Hematopoietic multipotent progenitor cell treated with erythropoietin and hydrocortisone succinate and interleukin-3 and kit ligand, for 4 days (in vitro differentiated cells): Measurements from ENCODE around the gene MTM1.
A peak's percentile ranks its signal among the peaks of the same experiment; 100 is the strongest.

Experiments used
- DNase-seq: peaks from one replicate; pipeline ENCODE4 v3.0.0-alpha.2; 2015

The MTM1 gene

DNA sequence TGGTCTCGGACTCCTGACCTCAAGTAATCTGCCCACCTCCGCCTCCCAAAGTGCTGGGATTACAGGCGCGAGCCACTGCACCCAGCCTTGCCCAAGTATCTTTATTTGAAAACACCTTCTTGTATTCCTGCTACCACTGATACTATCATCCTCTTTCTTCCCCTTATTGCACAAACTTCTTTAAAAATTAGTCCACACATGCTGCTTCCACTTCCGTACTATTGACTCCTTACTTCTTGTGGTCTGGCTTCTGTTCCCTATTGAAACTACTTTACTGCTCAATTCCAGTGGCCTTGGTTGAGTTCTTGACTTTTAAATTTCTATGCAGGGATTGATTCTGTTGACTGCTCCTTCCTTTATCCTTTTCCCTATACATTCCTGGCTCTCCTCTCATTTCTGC is 38.8 kb downstream of the MTM1 start:
- peak; percentile 57 for DNase-seq

DNA sequence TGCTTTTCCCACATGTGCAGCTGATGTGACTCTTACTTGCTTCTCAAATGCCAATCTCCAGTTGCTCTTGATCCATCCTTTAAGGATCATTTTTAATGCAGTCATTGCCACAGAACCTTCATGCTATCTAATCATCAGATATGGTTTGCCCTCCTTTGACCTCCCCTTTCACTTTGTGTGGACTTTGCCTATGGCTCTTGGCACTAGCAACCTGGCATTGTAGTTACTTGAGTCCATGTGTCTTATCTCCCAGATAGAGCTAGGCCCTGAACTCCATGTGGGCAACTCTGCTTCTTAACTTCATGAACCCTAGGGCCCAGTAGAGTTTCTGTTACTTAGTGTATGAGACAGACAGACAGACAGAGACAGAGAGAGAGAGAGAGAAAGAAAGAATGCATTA is 41.6 kb downstream of the MTM1 start:
- peak; percentile 27 for DNase-seq

DNA sequence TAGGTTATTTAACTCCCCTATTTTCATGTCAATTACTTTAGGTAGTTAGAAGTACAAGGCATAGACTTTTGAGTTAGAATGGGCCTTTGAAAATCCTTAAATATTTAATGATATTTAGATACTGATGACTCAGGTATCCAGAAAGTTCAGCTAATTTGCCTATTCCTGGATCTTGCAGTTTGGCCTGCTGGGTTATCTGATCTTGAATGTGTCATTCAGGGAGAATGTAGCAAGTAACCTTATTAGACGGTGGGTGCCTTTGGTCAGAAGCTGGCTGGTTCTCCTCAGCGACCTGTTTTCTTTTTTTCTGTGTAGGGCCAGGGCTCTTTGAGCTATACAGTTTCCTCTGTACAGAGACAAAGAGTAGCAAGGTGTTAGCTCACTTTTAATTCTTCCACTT is 42.0 kb downstream of the MTM1 start:
- DNase-seq: no peak

DNA sequence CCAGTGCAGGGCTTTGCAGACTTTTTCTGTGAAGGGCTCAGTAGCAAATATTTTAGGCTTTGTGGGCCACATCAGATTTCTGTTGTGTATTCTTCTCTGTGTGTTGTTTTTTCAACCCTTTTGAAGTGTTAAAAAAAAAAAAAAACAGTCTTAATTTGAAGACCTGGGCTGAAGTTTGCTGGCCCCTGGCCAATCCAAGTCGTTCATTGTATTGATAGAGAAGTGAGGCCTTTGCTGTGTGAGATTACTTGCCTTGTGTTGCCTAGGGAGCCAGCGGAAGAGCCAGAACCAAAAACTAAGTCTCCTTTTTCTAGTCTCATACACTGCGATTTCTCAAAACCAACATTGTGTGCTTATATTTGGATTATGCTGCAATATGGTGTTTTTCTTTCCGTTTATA is 46.9 kb downstream of the MTM1 start:
- DNase-seq: peak; percentile 10

DNA sequence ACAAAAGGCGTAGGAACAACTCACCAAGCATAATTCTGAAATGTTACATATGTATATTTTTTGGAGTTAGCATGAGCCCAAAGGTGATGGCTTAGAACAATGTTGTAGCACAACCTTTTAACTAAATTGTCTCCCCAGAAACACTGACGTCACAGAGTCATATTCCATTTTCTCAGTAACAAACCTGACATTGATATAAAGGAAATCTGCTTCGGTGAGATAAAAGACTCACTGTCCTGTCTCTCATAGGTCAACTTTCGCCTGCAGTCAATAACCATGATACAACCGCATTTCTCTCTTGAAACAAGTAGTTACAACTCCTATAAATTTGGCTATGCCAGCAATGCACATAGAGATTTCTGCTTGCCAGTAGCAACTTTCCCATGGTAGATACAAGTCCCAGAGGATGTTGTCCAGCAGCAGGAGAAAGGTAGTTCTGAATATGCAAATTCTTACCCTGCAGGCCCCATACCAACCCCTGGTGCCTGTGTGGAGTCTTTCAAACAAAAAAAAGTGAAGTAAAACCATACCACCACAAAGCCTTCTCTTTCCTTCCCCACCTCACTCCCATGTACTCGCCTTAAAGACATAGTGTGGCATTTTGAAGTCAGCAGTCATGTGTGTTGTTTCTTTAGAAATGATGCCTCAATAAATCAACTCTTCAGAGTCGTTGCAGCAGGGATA is 47.9 kb downstream of the MTM1 start:
- peak; percentile 68 for DNase-seq

DNA sequence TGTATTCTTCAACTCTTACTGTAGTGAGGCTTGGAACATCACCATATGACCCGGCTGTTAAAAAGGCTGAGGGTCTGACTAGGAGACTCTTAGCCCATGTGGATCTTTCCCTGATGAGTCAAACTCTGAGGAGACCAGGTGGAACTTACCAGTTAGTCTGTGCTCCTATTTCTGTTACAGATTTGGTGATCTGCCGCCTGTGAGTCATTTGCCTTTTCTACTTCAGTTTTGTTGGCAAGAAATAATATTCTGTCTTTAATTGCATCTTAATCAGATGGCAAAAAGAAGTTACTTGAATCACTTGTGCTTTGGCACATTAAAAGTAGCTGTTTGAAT is 48.4 kb downstream of the MTM1 start:
- no peak for DNase-seq

DNA sequence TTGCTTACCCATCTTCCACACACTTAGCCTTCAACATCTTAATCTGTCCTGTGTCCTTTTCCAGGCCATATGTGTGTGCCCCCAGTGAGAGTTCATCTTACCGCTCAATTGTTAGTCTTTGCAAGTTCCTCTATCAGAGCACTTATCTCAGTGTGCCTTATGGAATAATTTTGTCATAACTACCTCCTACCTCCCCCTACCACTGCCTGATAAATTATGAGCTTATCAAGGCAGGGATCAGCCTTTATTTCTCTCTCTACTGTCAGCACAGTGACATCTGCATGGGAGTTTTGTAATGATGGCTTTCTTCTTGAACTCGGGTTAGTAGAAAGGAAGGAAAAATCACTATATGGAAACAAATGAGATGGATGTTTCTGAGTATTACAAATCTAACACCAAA is 53.2 kb downstream of the MTM1 start:
- peak; percentile 42 for DNase-seq

DNA sequence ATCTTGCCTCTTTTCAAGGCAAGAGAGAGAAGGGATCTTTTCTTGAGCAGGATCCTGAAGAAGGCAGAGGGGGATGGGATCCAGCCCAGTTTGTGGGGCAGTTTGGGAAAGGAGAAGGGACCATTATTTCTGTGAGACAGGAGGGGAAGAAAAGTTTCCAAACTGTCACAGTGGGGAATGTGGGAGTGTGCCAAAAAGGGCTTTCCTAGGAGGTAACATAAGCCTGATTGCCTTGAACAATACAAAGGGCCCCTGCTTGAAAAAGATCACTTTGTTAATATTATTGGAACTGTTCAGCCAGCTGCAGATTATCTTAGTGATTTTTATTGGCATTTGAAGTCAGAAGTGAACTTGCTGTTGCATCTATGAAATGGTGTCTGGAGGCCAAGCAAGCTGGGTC is 55.2 kb downstream of the MTM1 start:
- DNase-seq: no peak

DNA sequence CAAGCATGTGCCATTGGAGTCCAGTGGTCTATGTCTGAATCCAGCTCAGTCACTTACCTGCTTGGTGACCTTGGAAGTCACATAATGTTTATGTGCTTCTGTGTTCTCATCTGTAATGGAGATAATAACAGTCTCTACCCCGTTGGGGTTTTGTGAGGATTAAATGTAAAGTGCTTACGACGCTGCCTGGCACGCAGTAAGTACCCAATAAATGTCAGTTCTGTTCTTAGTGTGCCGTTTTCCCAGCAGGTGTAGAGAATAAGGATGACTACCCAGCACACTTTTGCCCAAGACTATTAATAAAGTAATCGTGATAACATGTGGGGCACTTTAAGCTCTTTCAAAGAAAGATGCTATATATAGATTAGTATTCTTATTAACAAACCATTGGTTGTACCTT is 56.7 kb downstream of the MTM1 start:
- no peak for DNase-seq

DNA sequence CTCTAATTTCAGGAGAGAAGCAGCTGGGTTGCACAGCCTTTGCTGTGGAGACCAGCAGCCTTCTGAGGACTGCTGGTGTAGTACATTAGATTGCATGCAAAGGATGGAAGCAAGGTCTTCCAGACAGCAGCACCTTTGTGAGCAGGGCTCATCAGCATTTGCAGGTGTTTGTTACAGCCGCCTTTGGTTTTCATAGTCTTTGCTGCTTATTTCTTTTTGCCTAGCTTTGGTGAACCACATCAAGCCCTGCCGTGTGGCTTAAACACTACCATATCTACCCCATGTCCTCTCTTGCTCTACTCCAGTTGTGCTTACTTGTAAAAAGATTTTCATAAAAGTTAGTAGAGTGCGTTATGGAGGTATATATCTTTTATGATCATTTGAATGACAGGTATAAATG is 57.5 kb downstream of the MTM1 start:
- no peak for DNase-seq

DNA sequence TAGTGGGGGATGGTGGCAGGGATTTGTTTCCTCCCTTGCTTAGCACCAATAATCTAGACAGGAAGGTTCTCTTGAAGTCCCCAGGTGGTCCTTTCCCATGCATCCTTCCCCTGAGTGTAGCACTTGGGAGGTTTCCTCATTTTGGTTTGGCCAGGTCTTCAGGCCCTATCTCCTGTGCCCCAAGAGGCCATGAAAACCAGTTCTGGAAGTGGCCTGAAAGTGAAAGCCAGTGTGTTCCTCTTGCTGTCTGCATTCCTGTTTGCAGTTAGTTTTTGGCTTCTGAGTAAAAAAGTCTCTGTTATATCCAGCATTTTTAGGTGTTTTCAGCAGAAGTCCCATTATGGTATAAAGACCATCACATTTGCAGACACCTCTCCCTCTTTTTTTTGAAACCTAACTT is 59.5 kb downstream of the MTM1 start:
- no peak for DNase-seq

DNA sequence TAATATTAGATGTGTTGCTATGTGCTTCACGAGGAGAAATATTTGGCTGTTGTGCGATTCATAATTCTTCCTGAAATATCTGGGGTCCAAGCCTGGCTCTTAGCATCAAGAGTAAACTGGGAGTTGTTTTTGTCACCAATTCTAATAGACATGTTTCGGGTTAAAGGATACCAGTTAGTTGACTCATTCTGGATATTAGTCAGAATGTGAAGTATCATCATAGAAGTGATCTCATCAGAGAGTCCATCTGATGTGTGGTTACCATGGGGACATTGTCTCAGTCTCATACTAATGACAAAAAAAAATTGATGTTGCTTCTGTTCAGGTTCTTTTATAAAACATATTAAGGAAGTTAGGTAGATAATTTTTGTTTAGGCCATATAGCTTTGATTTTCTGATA is 67.5 kb downstream of the MTM1 start:
- peak; percentile 5 for DNase-seq

DNA sequence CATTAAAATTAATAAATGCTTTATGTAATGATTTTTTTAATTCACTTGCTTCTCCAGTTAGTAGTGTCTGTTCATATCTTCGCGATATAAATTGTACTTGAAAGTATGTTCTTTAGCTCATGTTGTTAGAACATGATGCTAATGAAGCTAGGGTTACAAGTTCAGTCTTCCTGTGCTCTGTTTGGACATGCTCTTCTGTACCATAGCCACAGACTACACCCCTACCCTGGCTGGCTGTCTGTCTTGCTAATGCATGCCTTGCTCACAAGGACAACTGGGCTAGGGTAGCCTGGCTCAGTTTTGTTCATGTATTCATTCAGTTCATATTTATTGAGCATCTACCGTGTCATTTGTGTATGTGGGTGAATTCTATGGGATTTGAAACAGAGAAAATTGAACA is 74.0 kb downstream of the MTM1 start:
- DNase-seq: no peak

DNA sequence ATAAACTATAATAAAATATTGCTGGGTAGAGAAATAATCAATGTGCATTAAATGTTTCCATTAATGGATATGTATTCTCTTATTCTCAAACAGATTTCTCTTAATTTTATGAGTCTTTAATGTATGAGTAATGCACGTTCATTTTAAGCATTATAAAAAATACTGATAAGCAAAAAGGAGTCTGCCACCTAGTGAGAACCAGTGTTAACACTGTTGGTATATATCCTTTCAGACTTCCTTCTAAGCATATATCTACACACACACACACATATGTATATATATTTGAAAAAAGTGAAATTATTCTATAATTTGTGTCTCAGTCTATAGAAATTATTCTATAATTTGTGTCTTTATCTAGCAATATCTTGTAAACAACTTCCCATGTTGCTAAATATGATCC is 74.8 kb downstream of the MTM1 start:
- DNase-seq: peak; percentile 53

DNA sequence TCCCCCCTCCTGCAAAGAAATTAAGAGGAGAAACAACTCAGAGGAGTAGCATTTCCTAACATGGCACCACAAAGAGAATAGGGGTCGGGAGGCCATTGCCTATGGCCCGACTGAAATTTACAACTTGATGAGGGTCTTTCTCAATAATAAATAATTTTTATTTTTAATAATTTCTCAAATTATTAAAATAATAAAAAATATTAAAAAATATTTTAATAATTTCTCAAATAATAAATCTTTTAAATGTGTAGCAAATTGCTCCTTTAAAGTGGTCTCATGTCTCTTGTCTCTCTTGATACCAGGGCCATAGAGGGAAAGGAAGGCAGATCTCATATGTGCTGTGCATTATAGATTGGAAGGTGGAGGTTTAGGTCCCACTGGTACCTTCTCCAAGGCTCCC is 75.5 kb downstream of the MTM1 start:
- no peak for DNase-seq

DNA sequence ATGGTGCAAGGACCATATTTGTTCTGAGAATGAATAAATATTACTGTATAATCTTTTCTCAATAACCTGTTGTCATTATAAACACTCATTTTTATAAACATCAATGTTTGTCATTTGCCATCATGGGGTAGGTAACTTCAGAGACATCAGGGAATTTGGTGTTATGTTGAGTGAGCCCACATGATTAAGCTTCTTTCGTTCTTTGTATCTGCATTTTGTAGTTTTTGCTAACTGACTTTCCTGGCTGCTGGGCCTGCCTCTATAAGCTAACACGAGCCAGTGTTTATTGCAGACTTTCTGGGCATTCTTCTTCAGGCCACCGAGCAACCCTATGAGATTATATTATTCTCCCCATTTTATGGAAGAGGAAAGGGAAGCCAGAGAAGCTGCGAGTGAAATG is 76.0 kb downstream of the MTM1 start:
- peak; percentile 70 for DNase-seq

DNA sequence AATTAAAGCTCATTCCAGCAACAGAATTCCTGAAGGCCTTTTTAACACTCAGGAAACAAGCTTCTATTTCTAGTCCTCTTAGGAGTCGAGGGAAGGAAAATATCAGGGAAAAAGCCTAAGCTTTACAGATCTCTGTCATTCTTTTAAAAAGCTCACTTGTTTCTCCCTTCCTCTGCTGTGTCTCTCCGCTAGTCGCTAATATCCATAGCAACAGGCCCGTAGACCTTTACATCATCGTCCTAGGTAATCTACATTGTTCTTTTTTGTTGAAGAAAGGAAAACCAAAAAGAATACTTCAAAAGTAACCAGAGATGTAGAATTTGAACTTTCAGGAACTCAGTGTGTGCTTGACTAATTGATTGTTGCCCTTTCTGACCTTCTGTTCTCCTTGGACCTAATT is 78.9 kb downstream of the MTM1 start:
- DNase-seq: no peak

DNA sequence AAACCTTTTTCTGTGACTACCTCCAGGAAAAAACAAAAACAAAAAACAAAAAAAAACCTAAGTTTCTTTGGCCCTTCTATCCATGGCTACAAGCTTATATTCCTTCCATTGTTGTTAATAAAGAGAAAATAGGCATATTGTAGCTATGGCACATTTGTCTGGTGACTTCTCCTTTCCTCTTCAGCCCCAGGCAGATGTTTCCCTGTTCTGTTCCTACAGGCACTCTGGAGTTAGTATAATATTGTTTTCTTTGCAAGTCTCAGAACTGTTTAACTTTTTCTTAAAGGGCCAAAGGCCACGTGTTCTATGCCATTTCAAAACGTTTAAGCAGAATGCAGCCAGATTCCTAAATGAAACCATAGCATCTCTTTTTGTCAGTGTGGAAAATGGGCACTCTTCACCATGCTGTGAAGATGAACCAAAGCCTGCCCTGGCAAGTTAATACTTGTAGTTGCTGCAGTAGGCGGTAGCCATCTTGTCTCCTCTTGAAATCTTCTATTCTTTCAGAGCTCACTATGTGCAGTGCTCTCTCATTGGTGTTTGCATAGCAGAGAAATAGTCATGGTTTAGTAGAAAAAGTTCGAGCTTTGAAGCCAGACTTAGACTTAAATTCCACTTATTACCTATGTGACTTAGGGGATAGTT is 80.0 kb downstream of the MTM1 start:
- no peak for DNase-seq

DNA sequence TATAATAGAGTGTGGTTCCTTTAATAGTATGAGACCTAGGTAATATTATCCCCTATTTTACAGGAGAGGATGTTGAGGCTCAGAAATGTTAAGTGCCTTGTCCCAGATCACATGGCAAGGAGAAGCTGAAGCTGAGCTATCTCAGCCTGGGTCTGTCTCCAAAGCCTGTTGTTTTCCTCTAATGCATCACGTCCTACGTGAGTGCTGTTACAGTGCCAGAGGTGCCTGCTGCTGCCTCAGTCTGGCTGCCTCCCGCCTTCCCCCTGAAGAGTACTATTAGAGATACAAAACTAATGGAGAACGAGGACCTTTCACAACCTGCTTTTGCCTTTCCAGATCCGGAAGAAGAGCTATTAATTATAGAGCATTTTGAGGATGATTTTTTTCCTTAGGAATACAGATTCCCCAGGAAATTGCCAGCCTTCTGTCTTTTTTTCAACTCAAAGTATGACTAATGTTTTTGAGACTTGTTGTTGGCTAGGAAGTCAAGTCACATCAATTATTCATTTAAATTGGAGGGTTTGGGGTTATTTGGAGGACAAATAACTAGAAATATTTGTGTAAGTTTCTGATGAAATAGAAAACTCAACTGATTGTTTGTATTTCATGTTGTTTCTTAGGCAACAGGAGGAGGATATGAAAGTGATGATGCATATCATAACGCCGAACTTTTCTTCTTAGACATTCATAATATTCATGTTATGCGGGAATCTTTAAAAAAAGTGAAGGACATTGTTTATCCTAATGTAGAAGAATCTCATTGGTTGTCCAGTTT is 80.9 kb downstream of the MTM1 start:
- no peak for DNase-seq

DNA sequence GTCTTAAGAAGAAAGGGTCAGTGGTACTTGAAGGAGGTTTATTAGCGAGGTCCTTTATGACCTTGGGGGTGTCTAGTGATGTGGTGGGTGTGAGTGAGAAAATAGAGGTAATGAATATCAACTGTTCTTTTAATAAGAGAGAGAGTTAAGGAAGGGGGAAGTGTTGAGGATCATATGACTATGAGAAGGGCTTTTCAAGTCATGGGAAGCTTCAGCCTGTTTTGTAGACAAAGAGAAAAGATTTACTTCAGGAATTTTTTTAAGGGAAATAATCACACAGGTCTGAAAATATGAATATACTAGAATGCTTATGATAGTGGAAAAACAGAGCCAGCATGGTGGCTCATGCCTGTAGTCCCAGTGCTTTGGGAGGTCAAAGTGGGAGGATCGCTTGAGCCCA is 83.5 kb downstream of the MTM1 start:
- no peak for DNase-seq

DNA sequence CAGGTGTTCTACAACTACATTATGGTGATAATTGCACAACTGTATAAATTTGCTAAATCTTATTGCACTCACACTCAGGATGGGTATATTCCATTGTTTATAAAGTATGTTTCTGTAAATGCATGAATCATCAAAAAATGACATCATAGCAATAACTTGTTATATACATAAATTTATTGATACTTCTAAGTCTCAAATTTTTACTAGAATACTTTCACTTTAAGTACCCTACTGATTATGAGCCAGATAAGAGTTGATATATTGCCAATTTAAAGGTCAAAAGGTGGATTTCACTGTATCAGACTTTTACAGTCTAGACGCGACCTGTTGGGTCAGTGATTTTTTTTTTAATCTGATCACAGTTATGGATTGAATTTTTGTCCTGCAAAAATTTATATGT is 87.4 kb downstream of the MTM1 start:
- DNase-seq: no peak

DNA sequence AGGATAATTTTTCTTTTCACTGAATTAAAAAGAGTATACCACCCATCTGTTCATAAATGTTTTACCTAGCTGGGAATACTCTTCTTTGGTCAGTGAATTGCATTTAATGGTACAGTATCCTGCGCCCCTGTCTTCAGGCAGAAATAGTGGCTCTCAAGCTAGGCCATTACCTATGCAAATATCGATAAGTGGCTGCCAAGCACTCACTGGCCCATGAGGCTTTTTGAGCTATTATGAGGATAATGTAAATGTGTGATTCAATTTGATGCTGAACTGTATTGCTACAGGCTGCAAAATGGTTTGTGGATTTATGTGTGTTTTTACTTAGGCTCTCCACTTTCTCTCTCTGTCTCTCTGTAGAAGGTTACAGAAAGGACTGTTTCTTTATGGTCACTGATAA is 94.7 kb downstream of the MTM1 start:
- DNase-seq: no peak

DNA sequence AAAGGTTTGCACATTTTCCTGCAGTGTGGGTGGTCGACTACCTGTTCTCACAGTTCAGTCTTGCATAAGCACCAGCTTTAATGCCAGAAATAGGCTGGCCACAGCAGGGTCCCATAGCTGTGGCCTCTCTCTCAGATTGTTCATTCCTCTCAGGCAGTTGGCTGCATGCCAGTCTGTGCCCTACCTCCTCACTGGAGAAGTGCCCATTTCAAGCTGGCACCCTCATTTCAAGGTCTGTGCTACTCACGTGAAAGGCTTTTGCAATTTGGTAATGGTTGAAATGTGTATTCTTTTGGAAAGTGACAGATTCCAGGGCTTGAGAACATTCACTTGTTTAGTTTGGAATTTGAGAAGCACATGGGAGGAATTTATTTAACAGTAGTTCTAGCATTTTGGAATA is 95.9 kb downstream of the MTM1 start:
- peak; percentile 18 for DNase-seq

DNA sequence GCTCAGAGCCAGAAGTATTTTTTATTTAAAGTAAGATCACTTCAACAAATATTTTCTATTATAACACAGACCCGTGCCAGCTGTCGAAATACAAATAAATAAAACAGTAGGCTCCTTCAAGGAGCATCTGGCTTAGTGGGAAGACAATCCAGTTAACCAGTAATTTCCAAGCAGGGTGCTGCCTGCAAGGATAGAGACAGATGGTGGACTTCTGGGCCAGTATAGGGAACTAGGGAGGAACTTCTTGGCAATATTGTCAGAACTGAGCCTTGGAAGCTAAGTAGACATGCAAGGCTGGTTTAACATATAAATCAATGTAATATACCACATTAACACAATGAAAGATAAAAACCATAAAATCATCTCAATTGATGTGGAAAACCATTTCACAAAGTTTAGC is 107.8 kb downstream of the MTM1 start:
- no peak for DNase-seq

DNA sequence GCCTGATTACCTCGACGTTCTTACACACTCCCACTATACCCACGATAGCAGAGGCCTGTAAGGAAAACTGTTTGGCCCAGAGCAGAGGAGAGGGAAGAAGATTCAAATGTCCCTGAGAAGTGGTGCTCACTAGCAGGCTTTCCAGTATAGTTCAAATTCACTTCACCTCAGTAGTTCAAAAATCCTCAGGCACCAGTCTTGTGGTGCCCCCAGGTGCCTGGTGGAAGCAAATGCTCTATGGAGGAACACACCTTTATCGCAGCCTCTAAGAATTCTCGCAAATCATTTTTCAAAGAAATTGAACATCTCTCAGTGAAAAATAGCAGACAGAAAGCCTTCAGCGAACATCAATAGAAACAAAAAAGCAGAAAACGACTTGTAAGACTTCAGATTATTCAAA is 112.6 kb downstream of the MTM1 start:
- DNase-seq: peak; percentile 44
